ENCODE measurements around the gene SCN3A. TPM values are rescaled to one million over a fixed set of nuclear protein-coding genes. Genes with fewer than 3 reads are reported as not detected.

SCN3A gene
- total and polyA plus RNA-seq, 2 donors (not counting 3 experiments of a cell fraction or from before 2014, with no cell fraction given) = not detected

GRCh38 chr2:165112789-165113188 lies 91.1 kb downstream of the SCN3A start:
- Histone ChIP-seq H2AFZ (ENCODE audit: low read depth, low read length) (no peak overlapping the region), H3K4me1 (ENCODE audit: control insufficient read depth, extremely low read depth, insufficient read depth, low read length) (no peaks in the 10 kb centered on the region), H3K9ac (replicated peaks; ENCODE audit: extremely low read depth, insufficient read depth, low read length) (no peak overlapping the region), H3K9me1 (replicated peaks; ENCODE audit: control insufficient read depth, extremely low read depth, insufficient read depth, low read length) (no peaks in the 10 kb centered on the region), H3K79me2 (ENCODE audit: control insufficient read depth, insufficient read depth, low read length) (no peaks in the 10 kb centered on the region), H3K36me3 (ENCODE audit: control insufficient read depth in 2 of 2, extremely low read depth in 1 of 2, insufficient read depth in 2 of 2, low read length in 2 of 2) (no peaks in the 10 kb centered on the region), H3K9me3 (replicated peaks; ENCODE audit: control insufficient read depth, insufficient read depth, low read length) (no peaks in the 10 kb centered on the region), H4K20me1 (replicated peaks; ENCODE audit: control insufficient read depth, extremely low read depth, insufficient read depth, low read length) (no peaks in the 10 kb centered on the region), H3K4me3 (replicated peaks in 1 of 3; ENCODE audit: insufficient read depth in 1 of 3, low read depth in 1 of 3, low read length in 3 of 3) (no peak overlapping the region), H3K27ac (ENCODE audit: insufficient read depth, low read depth, low read length) (no peak overlapping the region), H3K4me2 (ENCODE audit: insufficient read depth, low read length) (no peak overlapping the region), H3K27me3 (ENCODE audit: control insufficient read depth in 2 of 2, insufficient read depth in 2 of 2, low read length in 2 of 2) (no peaks in the 10 kb centered on the region)
- DNase-seq (ENCODE audit: low read depth, low spot score) = no peak
- intact Hi-C loops (cut with micrococcal nuclease) = no loop called here
- TF ChIP-seq FOS (IDR thresholded peaks at IDR 0.05; ENCODE audit: borderline replicate concordance, insufficient read depth, low read length) (no peak), GATA2 (IDR thresholded peaks at IDR 0.05; ENCODE audit: insufficient read depth, insufficient read length, low read depth, low read length) (no peak), EZH2 (IDR thresholded peaks at IDR 0.05; ENCODE audit: borderline replicate concordance, low read depth, low read length, severe bottlenecking) (no peak), MYC (IDR thresholded peaks at IDR 0.05; ENCODE audit: low read depth, low read length) (no peak), JUN (IDR thresholded peaks at IDR 0.05; ENCODE audit: borderline replicate concordance, insufficient read depth, insufficient read length, low read depth) (no peak), POLR2AphosphoS5 (IDR thresholded peaks at IDR 0.05; ENCODE audit: insufficient read depth, low read depth, low read length) (no peak), MAX (IDR thresholded peaks at IDR 0.05; ENCODE audit: insufficient read depth, insufficient read length) (no peak), POLR2A (IDR thresholded peaks at IDR 0.05; ENCODE audit: low read depth, low read length) (no peak)
- TF ChIP-seq, protein P1, sequence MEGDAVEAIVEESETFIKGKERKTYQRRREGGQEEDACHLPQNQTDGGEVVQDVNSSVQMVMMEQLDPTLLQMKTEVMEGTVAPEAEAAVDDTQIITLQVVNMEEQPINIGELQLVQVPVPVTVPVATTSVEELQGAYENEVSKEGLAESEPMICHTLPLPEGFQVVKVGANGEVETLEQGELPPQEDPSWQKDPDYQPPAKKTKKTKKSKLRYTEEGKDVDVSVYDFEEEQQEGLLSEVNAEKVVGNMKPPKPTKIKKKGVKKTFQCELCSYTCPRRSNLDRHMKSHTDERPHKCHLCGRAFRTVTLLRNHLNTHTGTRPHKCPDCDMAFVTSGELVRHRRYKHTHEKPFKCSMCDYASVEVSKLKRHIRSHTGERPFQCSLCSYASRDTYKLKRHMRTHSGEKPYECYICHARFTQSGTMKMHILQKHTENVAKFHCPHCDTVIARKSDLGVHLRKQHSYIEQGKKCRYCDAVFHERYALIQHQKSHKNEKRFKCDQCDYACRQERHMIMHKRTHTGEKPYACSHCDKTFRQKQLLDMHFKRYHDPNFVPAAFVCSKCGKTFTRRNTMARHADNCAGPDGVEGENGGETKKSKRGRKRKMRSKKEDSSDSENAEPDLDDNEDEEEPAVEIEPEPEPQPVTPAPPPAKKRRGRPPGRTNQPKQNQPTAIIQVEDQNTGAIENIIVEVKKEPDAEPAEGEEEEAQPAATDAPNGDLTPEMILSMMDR (IDR thresholded peaks at IDR 0.05; ENCODE audit: extremely low read depth in 1 of 2, insufficient read depth in 1 of 2, low read depth in 1 of 2, low read length in 2 of 2) = no peak
- no TSS peak for BruUV-seq (replicated peaks)
- dilution Hi-C loops (cut with MboI; ENCODE audit: extremely low pct_ligation_motif_present, low sequenced_read_pairs) = no loop called here
- POLR2A ChIA-PET = no interaction called here
- FAIRE-seq = no peak
- CTCF ChIA-PET = no interaction called here
